GM23338 (cell line): ENCODE data around the gene RGMB.
A peak's percentile ranks its signal among the peaks of the same experiment; 100 is the strongest.

Source experiments
- CREB1 ChIP-seq: fragments of 250-450 bp; sonication (Bioruptor Pico); IDR thresholded peaks from 2 replicates; pipeline ENCODE4 v1.5.0; 2020; ENCODE audit warnings: low read depth, mild to moderate bottlenecking, moderate library complexity
- EZH2 ChIP-seq: fragments of 200-600 bp; sonication (generic); IDR thresholded peaks from one replicate; pipeline ENCODE4 v1.8.0; 2017; ENCODE audit warnings: antibody characterized with exemption, mild to moderate bottlenecking, low read depth; ENCODE audit not compliant: unreplicated experiment
- EZH2phosphoT487 ChIP-seq: fragments of 200-600 bp; sonication (generic); IDR thresholded peaks from one replicate; pipeline ENCODE4 v1.8.1; 2018; ENCODE audit warnings: antibody characterized with exemption; ENCODE audit not compliant: unreplicated experiment
- JUNB ChIP-seq: IDR thresholded peaks from one replicate; pipeline ENCODE4 v1.6.1; 2016; ENCODE audit warnings: antibody characterized with exemption; ENCODE audit not compliant: unreplicated experiment
- NANOG ChIP-seq: IDR thresholded peaks from 2 replicates; pipeline ENCODE4 v1.6.1; 2016; ENCODE audit warnings: antibody characterized with exemption, borderline replicate concordance
- POLR2AphosphoS5 ChIP-seq: IDR thresholded peaks from 2 replicates; pipeline ENCODE4 v1.6.1; 2016; ENCODE audit warnings: antibody characterized with exemption, low read depth
- STAT1 ChIP-seq: IDR thresholded peaks from one replicate; pipeline ENCODE4 v1.6.1; 2016; ENCODE audit warnings: antibody characterized with exemption; ENCODE audit not compliant: unreplicated experiment
- ZNF114 ChIP-seq: fragments of 250-450 bp; sonication (Bioruptor Pico); IDR thresholded peaks from 2 replicates; pipeline ENCODE4 v1.5.0; 2020; ENCODE audit warnings: mild to moderate bottlenecking, moderate library complexity
- TF ChIP-seq, protein P1 (sequence below), 2 experiments: fragments of 200-600 bp in 1 of 2; sonication (generic) in 1 of 2; conservative IDR thresholded peaks; 2 replicates each; pipeline versions ENCODE4 v1.5.1 to v1.6.1; 2016 to 2017; ENCODE audit warnings: antibody characterized with exemption in 2 of 2, low read depth in 2 of 2, mild to moderate bottlenecking in 2 of 2, moderate library complexity in 1 of 2
- TF ChIP-seq, protein P2 (sequence below): IDR thresholded peaks from one replicate; pipeline ENCODE4 v1.6.1; 2018; ENCODE audit warnings: antibody characterized with exemption; ENCODE audit not compliant: unreplicated experiment
- TF ChIP-seq, protein P3 (sequence below): fragments of 250-450 bp; sonication (Bioruptor Pico); IDR thresholded peaks from 2 replicates; pipeline ENCODE4 v1.5.0; 2020; ENCODE audit warnings: mild to moderate bottlenecking, moderate library complexity
- TF ChIP-seq, protein P4 (sequence below): IDR thresholded peaks from 2 replicates; pipeline ENCODE4 v1.6.1; 2016; ENCODE audit warnings: antibody characterized with exemption

DNA sequence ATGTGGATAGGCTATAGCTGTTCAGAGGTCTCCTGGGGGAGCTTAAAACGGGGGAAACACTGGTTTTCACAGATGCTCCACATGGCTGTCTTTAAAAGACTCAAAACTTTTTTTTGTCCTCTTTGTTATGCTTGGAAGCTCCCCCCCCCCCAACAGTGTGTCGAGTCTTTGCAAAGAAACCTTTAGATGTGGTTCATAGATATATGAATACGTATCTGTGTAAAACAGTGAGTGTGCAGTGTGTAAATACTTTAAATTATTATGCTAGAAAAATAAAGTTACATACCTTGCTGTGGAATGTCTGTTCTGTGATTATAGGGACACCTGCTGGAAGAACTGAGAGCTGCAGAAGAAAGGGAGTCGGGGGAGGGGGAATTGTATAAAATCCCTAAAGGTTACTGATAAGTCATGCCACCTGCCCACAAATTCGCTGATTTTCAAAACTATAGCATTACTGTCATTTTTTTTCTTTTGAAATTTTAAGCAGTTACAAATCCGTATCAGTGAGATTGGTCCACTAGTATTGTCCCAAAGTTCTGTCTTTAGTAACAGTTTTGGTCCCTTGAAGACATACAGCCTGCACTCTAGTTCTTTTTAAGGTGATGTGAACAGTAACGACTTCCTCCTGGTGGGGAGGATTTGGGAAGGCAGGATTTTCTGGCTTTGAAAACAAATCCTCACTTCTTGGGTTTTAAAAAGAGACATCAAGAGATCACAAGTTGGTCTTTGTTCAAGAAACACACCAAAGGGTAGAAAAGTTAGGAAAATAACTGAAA lies 22.9 kb downstream of the RGMB start:
- TF ChIP-seq, protein P1, sequence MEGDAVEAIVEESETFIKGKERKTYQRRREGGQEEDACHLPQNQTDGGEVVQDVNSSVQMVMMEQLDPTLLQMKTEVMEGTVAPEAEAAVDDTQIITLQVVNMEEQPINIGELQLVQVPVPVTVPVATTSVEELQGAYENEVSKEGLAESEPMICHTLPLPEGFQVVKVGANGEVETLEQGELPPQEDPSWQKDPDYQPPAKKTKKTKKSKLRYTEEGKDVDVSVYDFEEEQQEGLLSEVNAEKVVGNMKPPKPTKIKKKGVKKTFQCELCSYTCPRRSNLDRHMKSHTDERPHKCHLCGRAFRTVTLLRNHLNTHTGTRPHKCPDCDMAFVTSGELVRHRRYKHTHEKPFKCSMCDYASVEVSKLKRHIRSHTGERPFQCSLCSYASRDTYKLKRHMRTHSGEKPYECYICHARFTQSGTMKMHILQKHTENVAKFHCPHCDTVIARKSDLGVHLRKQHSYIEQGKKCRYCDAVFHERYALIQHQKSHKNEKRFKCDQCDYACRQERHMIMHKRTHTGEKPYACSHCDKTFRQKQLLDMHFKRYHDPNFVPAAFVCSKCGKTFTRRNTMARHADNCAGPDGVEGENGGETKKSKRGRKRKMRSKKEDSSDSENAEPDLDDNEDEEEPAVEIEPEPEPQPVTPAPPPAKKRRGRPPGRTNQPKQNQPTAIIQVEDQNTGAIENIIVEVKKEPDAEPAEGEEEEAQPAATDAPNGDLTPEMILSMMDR (conservative IDR thresholded peaks at IDR 0.05; ENCODE audit: low read depth in 2 of 2), result peak; percentile 72 to 88
- TF ChIP-seq NANOG (no peak), CREB1 (CRISPR knock-in tag) (no peak), EZH2phosphoT487 (no peak), EZH2 (no peak), POLR2AphosphoS5 (no peak), STAT1 (no peak), JUNB (no peak), ZNF114 (CRISPR knock-in tag) (no peak)
- TF ChIP-seq, protein P2, sequence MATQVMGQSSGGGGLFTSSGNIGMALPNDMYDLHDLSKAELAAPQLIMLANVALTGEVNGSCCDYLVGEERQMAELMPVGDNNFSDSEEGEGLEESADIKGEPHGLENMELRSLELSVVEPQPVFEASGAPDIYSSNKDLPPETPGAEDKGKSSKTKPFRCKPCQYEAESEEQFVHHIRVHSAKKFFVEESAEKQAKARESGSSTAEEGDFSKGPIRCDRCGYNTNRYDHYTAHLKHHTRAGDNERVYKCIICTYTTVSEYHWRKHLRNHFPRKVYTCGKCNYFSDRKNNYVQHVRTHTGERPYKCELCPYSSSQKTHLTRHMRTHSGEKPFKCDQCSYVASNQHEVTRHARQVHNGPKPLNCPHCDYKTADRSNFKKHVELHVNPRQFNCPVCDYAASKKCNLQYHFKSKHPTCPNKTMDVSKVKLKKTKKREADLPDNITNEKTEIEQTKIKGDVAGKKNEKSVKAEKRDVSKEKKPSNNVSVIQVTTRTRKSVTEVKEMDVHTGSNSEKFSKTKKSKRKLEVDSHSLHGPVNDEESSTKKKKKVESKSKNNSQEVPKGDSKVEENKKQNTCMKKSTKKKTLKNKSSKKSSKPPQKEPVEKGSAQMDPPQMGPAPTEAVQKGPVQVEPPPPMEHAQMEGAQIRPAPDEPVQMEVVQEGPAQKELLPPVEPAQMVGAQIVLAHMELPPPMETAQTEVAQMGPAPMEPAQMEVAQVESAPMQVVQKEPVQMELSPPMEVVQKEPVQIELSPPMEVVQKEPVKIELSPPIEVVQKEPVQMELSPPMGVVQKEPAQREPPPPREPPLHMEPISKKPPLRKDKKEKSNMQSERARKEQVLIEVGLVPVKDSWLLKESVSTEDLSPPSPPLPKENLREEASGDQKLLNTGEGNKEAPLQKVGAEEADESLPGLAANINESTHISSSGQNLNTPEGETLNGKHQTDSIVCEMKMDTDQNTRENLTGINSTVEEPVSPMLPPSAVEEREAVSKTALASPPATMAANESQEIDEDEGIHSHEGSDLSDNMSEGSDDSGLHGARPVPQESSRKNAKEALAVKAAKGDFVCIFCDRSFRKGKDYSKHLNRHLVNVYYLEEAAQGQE, result no peak
- TF ChIP-seq, protein P3, sequence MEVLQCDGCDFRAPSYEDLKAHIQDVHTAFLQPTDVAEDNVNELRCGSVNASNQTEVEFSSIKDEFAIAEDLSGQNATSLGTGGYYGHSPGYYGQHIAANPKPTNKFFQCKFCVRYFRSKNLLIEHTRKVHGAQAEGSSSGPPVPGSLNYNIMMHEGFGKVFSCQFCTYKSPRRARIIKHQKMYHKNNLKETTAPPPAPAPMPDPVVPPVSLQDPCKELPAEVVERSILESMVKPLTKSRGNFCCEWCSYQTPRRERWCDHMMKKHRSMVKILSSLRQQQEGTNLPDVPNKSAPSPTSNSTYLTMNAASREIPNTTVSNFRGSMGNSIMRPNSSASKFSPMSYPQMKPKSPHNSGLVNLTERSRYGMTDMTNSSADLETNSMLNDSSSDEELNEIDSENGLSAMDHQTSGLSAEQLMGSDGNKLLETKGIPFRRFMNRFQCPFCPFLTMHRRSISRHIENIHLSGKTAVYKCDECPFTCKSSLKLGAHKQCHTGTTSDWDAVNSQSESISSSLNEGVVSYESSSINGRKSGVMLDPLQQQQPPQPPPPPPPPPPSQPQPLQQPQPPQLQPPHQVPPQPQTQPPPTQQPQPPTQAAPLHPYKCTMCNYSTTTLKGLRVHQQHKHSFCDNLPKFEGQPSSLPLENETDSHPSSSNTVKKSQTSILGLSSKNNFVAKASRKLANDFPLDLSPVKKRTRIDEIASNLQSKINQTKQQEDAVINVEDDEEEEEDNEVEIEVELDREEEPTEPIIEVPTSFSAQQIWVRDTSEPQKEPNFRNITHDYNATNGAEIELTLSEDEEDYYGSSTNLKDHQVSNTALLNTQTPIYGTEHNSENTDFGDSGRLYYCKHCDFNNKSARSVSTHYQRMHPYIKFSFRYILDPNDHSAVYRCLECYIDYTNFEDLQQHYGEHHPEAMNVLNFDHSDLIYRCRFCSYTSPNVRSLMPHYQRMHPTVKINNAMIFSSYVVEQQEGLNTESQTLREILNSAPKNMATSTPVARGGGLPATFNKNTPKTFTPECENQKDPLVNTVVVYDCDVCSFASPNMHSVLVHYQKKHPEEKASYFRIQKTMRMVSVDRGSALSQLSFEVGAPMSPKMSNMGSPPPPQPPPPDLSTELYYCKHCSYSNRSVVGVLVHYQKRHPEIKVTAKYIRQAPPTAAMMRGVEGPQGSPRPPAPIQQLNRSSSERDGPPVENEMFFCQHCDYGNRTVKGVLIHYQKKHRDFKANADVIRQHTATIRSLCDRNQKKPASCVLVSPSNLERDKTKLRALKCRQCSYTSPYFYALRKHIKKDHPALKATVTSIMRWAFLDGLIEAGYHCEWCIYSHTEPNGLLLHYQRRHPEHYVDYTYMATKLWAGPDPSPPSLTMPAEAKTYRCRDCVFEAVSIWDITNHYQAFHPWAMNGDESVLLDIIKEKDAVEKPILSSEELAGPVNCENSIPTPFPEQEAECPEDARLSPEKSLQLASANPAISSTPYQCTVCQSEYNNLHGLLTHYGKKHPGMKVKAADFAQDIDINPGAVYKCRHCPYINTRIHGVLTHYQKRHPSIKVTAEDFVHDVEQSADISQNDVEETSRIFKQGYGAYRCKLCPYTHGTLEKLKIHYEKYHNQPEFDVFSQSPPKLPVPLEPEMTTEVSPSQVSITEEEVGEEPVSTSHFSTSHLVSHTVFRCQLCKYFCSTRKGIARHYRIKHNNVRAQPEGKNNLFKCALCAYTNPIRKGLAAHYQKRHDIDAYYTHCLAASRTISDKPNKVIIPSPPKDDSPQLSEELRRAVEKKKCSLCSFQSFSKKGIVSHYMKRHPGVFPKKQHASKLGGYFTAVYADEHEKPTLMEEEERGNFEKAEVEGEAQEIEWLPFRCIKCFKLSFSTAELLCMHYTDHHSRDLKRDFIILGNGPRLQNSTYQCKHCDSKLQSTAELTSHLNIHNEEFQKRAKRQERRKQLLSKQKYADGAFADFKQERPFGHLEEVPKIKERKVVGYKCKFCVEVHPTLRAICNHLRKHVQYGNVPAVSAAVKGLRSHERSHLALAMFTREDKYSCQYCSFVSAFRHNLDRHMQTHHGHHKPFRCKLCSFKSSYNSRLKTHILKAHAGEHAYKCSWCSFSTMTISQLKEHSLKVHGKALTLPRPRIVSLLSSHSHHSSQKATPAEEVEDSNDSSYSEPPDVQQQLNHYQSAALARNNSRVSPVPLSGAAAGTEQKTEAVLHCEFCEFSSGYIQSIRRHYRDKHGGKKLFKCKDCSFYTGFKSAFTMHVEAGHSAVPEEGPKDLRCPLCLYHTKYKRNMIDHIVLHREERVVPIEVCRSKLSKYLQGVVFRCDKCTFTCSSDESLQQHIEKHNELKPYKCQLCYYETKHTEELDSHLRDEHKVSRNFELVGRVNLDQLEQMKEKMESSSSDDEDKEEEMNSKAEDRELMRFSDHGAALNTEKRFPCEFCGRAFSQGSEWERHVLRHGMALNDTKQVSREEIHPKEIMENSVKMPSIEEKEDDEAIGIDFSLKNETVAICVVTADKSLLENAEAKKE (CRISPR knock-in tag), result no peak
- TF ChIP-seq, protein P4, sequence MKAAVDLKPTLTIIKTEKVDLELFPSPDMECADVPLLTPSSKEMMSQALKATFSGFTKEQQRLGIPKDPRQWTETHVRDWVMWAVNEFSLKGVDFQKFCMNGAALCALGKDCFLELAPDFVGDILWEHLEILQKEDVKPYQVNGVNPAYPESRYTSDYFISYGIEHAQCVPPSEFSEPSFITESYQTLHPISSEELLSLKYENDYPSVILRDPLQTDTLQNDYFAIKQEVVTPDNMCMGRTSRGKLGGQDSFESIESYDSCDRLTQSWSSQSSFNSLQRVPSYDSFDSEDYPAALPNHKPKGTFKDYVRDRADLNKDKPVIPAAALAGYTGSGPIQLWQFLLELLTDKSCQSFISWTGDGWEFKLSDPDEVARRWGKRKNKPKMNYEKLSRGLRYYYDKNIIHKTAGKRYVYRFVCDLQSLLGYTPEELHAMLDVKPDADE, result no peak
